Fibroblast of lung (primary cell): ENCODE measurements around the gene SNTN. TPM values are rescaled to one million over a fixed set of nuclear protein-coding genes. Genes with fewer than 3 reads are reported as not detected.
"Not testable (repeated sequence)": the region's sequence is repeated elsewhere in the genome, so short reads cannot be mapped to it uniquely, and the experiment has no call there.

Source experiments
- DNase-seq, 2 donors: peaks; one replicate each; pipeline versions ENCODE4 v3.0.0 to v3.0.0-alpha.2; 2010; ENCODE audit warnings: low read depth in 2 of 2
- H2AFZ ChIP-seq: 2 replicates; pipeline ENCODE4 v1.5.1; 2012; ENCODE audit warnings: low read length, control low read depth, inconsistent platforms
- H3K27ac ChIP-seq: 2 replicates; pipeline ENCODE4 v1.5.1; 2011; ENCODE audit warnings: low read length, control low read depth; ENCODE audit not compliant: insufficient read depth
- H3K27me3 ChIP-seq: 2 replicates; pipeline ENCODE4 v1.5.1; 2011; ENCODE audit warnings: mild to moderate bottlenecking, low read length; ENCODE audit not compliant: control insufficient read depth, insufficient read depth
- H3K36me3 ChIP-seq: 2 replicates; pipeline ENCODE4 v1.5.1; 2011; ENCODE audit warnings: low read length; ENCODE audit not compliant: control insufficient read depth, insufficient read depth
- H3K4me1 ChIP-seq: 2 replicates; pipeline ENCODE4 v1.5.1; 2011; ENCODE audit warnings: low read length; ENCODE audit not compliant: control insufficient read depth, insufficient read depth; ENCODE audit errors: extremely low read depth
- H3K4me2 ChIP-seq: 2 replicates; pipeline ENCODE4 v1.5.1; 2011; ENCODE audit warnings: low read length, control low read depth; ENCODE audit not compliant: insufficient read depth; ENCODE audit errors: extremely low read depth
- H3K4me3 ChIP-seq, 4 experiments: fragments of 200-600 bp in 1 of 4; sonication (generic) in 1 of 4; replicated peaks in 1 of 4; 2 replicates each; pipeline ENCODE4 v1.5.1; 2011 to 2016; ENCODE audit warnings: low read length in 4 of 4, low read depth in 3 of 4, mild to moderate bottlenecking in 3 of 4, control low read depth in 2 of 4, inconsistent platforms in 1 of 4, mixed read lengths in 1 of 4; ENCODE audit not compliant: insufficient read depth in 1 of 4; ENCODE audit errors: control extremely low read depth in 1 of 4
- H3K79me2 ChIP-seq: 2 replicates; pipeline ENCODE4 v1.5.1; 2012; ENCODE audit warnings: mild to moderate bottlenecking, low read length, inconsistent platforms; ENCODE audit not compliant: control insufficient read depth, insufficient read depth
- H3K9ac ChIP-seq: 2 replicates; pipeline ENCODE4 v1.5.1; 2011; ENCODE audit warnings: mild to moderate bottlenecking, low read length, control low read depth; ENCODE audit not compliant: insufficient read depth
- H3K9me3 ChIP-seq: 2 replicates; pipeline ENCODE4 v1.5.1; 2012; ENCODE audit warnings: low read depth, low read length; ENCODE audit not compliant: control insufficient read depth, insufficient read depth
- H4K20me1 ChIP-seq: 2 replicates; pipeline ENCODE4 v1.5.1; 2011; ENCODE audit warnings: low read length; ENCODE audit not compliant: control insufficient read depth, insufficient read depth; ENCODE audit errors: extremely low read depth
- CTCF ChIP-seq, 2 donors: IDR thresholded peaks in 1 of 2; conservative IDR thresholded peaks in 1 of 2; 1 replicate in 1 of 2; 2 replicates in 1 of 2; pipeline ENCODE4 v1.5.1; 2011 to 2012; ENCODE audit warnings: low read length in 2 of 2, control low read depth in 1 of 2, inconsistent platforms in 1 of 2, low read depth in 1 of 2, mild to moderate bottlenecking in 1 of 2
- EZH2 ChIP-seq: IDR thresholded peaks from 2 replicates; pipeline ENCODE4 v1.5.1; 2012; ENCODE audit warnings: low read length, control low read depth, mild to moderate bottlenecking; ENCODE audit errors: missing control alignments
- polyA plus RNA-seq, 2 donors: library from polyadenylated mRNA; depleted of rRNA in 1 of 2; stranded (reverse) in 1 of 2; unstranded in 1 of 2; fragments of >200 nt; gene quantifications; 2 replicates each; pipeline ENCODE4 v1.2.1, GENCODE V29; 2011 to 2012; ENCODE audit warnings: missing spikeins in 1 of 2
- total RNA-seq: library from RNA; depleted of rRNA; stranded (reverse); fragments of >200 nt; gene quantifications from 2 replicates; pipeline ENCODE4 v1.2.1, GENCODE V29; 2014

Gene SNTN
- total and polyA plus RNA-seq, 2 donors (not counting 1 experiment from before 2014, with no cell fraction given) = not detected

GRCh38 chr3:63644212-63644797 is 8.2 kb upstream of the SNTN start:
- H3K9ac ChIP-seq = no peak overlapping the region
- H3K79me2 ChIP-seq = no peaks in the 10 kb centered on the region
- no peak for DNase-seq
- H4K20me1 ChIP-seq = no peaks in the 10 kb centered on the region
- H2AFZ ChIP-seq = no peak overlapping the region
- no peak overlapping the region for H3K4me2 ChIP-seq
- H3K36me3 ChIP-seq = no peaks in the 10 kb centered on the region
- H3K27ac ChIP-seq = no peak overlapping the region
- TF ChIP-seq CTCF (conservative IDR thresholded peaks at IDR 0.05 in 1 of 2, IDR thresholded peaks at IDR 0.05 in 1 of 2; ENCODE audit: low read depth in 1 of 2, low read length in 2 of 2) (no peak), EZH2 (no peak)
- no peak overlapping the region for H3K4me3 ChIP-seq
- no peaks in the 10 kb centered on the region for H3K27me3 ChIP-seq
- no peaks in the 10 kb centered on the region for H3K9me3 ChIP-seq
- no peaks in the 10 kb centered on the region for H3K4me1 ChIP-seq

GRCh38 chr3:63644928-63645781 is 7.3 kb upstream of the SNTN start:
- not testable (repeated sequence) for H3K36me3 ChIP-seq, H3K27ac ChIP-seq, H3K27me3 ChIP-seq, H2AFZ ChIP-seq, H3K9me3 ChIP-seq, H4K20me1 ChIP-seq, H3K9ac ChIP-seq, H3K79me2 ChIP-seq, H3K4me1 ChIP-seq, H3K4me2 ChIP-seq, H3K4me3 ChIP-seq, DNase-seq

GRCh38 chr3:63654211-63654610 is 1.7 kb downstream of the SNTN start:
- Histone ChIP-seq H3K4me1 (peaks cover 2% of the 10 kb centered on the region), H3K79me2 (no peaks in the 10 kb centered on the region), H3K27ac (no peak overlapping the region), H3K36me3 (no peaks in the 10 kb centered on the region), H2AFZ (no peak overlapping the region), H3K27me3 (no peaks in the 10 kb centered on the region), H3K9me3 (no peaks in the 10 kb centered on the region), H3K4me3 (no peak overlapping the region), H3K4me2 (no peak overlapping the region), H4K20me1 (no peaks in the 10 kb centered on the region), H3K9ac (no peak overlapping the region)
- DNase-seq = peak in 1 of 2 donors; percentile 82
- TF ChIP-seq CTCF (conservative IDR thresholded peaks at IDR 0.05 in 1 of 2, IDR thresholded peaks at IDR 0.05 in 1 of 2; ENCODE audit: low read depth in 1 of 2, low read length in 2 of 2) (no peak), EZH2 (no peak)
